IPS-18c (cell line): ENCODE results near the gene FKBP15.
"Not testable (repeated sequence)": the region's sequence is repeated elsewhere in the genome, so short reads cannot be mapped to it uniquely, and the experiment has no call there.

Experiments
- H3K4me3 ChIP-seq: 2 replicates; pipeline ENCODE4 v1.7.0; 2013; ENCODE audit warnings: low read depth, mild to moderate bottlenecking, low read length, moderate library complexity; ENCODE audit not compliant: insufficient read depth
- H3K9me3 ChIP-seq: one replicate; pipeline ENCODE4 v1.6.1; 2013; ENCODE audit warnings: mild to moderate bottlenecking, low read length, moderate library complexity; ENCODE audit not compliant: control insufficient read depth, insufficient read depth

FKBP15 gene

DNA sequence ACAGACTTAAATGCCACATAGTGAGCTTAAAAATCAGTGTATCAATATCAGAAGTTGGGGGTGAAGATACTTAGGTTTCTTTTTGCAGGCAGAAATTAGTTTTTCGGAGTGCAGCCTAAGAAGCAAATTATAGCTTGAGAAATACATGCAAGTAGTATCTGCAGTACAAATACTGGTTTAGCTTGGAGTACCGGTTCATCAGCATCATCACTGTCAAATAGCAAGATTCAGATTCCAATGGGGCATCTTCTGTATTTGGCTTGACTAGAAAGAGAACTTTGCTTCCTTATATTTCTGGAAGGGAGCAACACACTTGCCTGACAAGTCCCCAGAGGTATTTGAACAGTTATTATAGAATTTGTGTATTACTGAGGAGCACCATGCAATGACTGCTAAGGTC is 20.1 kb upstream of the FKBP15 start:
- H3K4me3 ChIP-seq: no peak overlapping the region
- H3K9me3 ChIP-seq: no peaks in the 10 kb centered on the region

DNA sequence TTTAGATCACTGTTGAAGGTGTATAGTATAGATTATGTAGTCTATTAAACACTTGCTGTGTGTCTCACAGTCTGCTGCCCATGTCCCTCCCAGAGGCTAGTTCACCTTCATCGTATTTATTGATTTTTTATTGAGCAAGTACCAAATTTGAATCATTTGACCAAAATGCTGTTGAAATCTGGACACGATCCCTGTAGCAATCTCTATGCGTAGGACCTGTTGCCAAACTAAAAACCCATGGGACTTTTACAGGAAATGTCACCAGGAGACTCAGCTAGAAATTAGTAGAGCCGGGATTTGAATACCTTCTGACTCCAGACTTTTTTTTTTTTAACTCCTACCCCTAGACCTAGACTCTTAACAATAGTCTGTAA is 17.8 kb upstream of the FKBP15 start:
- Histone ChIP-seq H3K4me3 (no peak overlapping the region), H3K9me3 (no peaks in the 10 kb centered on the region)

DNA sequence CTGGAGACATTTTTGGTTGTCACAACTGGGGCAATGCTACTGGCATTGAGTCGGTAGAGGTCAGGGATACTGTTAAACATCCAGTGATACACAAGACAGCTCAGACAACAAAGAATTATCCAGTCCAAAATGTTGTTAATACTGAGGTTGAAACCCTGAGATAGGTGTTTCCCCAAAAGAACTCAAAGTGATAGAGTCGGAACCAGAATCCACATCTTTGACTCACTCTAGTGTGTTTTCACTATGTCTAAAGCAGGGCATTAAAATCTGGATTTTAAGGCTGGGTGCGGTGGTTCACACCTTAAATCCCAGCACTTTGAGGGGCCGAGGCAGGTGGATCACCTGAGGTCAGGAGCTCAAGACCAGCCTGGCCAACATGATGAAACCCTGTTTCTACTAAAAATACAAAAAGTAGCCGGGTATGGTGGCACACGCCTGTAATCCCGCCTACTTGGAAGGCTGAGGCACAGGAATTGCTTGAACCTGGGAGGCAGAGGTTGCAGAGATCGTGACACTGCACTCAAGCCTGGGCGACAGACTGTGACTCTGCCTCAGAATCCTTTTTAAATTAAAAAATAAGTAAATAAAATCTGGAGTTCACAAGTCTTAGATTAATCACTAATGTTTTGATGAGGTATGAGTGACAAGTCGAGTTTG is 17.3 kb upstream of the FKBP15 start:
- no peak overlapping the region for H3K4me3 ChIP-seq
- H3K9me3 ChIP-seq: no peaks in the 10 kb centered on the region

DNA sequence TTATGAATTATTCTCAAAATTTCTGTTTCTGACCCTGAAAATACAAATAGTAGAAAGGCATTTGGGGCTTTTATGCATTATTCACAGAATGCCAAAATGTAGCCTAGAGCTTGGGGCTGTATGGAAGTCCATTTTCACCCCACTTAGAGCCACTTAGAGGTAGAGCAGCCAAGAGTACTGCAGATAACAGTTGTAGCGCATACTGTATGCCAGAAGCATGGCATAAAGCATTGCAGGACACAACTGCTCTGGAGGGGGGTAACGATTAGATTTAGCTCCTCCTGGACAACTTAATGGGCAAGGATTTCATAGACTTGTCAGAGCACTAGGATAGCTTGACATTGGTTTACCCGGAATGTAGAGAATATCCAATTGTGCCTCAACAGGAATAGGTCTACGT is 15.9 kb upstream of the FKBP15 start:
- Histone ChIP-seq H3K4me3 (no peak overlapping the region), H3K9me3 (no peaks in the 10 kb centered on the region)

DNA sequence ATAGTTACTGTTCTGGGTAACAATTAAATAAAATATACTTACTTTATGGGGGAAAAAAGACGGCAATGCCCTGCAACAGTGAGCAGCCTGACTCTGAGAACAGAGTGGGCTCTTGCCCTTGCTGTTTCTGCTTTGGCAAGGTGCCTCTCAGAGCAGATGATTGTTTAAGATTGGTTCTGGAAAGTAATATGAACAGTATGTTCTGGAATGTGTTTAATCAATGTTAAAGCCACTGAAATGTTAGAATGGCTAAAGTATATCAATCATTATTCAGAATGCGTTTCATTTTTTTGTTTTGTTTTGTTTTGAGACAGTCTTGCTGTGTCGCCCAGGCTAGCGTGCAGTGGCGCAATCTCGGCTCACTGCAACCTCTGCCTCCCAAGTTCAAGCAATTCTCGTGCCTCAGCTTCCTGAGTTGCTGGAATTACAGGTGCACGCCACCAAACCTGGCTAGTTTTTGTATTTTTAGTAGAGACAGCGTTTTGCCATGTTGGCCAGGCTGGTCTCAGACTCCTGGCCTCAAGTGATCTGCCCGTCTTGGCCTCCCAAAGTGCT is 14.7 kb upstream of the FKBP15 start:
- not testable (repeated sequence) for H3K4me3 ChIP-seq, H3K9me3 ChIP-seq

DNA sequence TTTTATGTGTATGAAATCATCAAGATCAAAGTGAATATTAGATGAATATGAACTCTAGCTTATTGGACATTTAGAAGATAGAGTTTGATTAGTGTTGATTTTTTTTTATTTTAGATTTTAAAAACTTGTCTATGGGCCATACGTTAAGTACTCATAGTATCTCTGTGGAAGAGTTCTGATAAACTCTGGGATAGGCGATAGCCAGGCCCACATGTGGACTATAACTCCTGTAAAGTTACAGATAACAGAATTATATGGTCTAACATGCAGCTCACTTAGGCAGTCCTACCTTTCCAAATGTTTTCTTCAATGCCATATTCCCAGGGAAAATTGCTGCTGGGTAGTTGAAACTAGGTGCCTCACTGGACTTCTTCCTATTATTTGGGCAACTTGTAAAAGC is 10.6 kb upstream of the FKBP15 start:
- Histone ChIP-seq H3K9me3 (no peaks in the 10 kb centered on the region), H3K4me3 (no peak overlapping the region)

DNA sequence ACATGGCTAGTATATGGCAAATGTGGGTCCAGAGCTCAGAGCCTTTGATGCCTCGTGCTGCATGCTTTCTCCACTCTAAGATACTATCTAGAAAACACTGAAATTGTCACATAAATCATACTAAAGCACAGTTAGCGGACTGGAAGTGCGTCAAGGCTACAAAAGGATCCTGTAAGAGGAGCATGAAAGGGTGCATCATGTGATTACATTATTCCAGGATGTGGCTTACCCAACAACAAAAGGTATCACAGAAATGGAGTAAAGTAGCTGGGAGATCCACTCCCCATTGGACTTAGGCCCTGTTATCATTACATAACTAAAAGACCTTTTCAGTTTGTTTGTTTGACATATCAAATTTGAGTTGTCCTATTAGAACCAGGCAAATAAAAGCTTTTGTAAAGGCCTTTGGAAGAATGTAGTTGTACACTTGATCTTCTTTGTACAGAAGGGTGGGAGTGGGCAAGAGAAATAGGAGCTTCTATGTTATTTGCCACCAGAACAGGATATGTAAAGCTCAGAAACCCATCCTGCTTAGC is 7.1 kb upstream of the FKBP15 start:
- H3K9me3 ChIP-seq: no peaks in the 10 kb centered on the region
- no peak overlapping the region for H3K4me3 ChIP-seq

DNA sequence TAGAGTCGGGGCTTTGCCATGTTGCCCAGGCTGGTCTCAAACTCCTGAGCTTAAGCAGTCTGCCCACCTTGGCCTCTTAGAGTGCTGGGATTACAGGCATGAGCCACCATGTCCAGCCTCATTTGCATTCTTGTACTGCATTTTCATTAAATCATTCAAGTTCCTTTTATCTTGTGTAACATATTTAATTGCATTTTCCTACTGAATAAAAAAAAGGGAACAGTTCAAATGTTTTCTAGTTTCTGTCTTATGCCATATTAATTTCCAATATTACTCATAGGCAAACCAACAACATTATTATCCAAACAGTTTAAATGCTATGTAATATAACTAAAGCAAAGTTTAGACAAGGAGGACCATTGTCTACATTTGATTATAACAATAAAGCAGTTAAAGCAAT is 6.4 kb upstream of the FKBP15 start:
- Histone ChIP-seq H3K4me3 (no peak overlapping the region), H3K9me3 (no peaks in the 10 kb centered on the region)

DNA sequence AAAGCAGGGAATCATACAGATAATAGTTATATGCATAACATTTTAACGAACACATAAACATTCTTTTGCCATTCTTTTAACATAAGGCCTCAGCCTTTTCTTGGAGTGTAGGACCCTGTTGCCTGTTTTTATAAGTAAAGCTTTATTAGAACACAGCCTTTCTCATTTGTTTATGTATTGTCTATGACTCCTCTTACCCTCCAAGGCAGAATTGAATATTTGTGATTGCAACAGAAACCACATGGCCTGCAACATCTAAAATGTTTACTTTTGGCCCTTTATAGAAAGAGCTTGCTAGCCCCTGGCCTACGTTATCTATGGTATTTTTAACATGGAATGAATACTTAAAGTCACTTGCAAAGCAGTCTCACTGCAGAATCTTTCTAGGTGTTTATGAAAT is 2.9 kb upstream of the FKBP15 start:
- no peaks in the 10 kb centered on the region for H3K9me3 ChIP-seq
- no peak overlapping the region for H3K4me3 ChIP-seq

DNA sequence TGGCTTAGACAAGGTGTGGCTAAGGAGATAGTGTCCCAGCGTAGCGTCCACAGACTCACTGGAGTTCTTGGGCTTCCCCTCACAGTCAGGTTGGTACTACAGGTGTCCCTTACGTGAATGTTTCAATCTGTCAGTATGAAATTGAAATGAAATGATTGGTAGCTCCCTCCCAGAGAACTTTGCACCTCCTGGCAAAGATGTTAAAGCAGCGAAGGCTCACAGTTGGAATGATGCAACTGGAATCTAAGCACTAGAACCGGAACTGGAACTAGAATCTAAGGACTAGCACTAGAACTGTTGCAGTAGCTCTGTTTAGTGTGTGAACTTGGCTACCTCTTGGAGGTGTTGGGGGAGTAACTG is 1.4 kb upstream of the FKBP15 start:
- H3K9me3 ChIP-seq: no peaks in the 10 kb centered on the region
- peak overlapping the region; percentile 62 for H3K4me3 ChIP-seq

DNA sequence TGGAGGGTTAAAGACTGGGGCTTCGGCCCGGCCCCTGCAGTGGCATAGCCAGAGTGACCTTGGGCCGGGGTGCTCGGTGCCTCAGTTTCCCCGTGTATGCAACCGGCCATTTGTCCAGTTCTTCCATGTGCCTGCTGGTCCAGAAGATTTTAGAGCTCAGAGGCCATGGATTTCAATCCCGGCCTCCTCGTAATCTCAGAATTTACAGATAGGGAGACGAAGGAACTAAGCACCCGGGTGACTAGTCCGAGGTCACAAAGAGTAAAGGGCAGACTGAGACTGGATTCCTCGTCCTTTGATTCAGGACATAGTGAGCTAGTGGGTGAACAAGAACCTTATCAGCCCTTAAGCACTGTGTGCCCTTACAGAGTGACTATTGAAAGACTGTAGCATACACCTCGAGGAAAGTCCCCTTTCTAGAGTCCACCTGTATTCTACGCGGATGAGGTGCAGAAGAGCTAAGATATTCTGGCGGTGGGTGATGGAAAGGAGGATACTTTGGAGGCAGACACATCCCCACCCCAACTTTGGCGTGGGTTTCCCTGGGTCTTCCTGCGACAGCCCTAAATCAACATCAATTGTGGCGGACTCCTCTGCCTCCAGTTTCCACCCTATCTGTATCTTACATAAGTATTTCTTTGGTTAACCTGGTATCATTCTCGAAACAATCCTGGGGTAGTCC is 864 bp upstream of the FKBP15 start:
- Histone ChIP-seq H3K9me3 (no peaks in the 10 kb centered on the region), H3K4me3 (peak overlapping the region; percentile 62)

DNA sequence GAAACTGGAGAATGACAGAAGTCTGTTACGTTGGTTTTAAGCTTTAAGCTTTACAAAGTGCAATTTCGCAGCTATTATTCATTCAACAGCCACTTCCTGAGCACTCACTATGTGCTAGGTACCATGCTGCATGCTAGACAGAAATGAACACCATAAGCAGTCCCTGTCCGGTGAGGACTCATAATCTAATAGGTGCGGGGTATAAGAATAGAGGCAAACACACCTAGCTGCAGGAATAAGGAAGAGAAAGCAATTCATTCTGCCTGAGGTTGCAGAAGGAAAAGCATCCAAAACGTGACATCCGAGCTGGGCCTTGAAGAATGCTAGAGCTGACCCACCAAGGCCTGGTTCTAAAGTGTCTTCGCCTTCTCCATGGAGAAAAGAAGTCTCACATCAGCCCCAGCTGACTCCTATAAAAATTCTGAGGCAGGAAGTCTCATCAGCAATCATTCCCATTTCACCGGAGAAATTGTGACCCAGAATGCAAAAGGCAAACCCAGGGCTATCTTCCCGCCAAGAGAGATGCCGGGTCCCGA is 542 bp downstream of the FKBP15 start:
- H3K9me3 ChIP-seq: no peaks in the 10 kb centered on the region
- peak overlapping the region; percentile 74 for H3K4me3 ChIP-seq

DNA sequence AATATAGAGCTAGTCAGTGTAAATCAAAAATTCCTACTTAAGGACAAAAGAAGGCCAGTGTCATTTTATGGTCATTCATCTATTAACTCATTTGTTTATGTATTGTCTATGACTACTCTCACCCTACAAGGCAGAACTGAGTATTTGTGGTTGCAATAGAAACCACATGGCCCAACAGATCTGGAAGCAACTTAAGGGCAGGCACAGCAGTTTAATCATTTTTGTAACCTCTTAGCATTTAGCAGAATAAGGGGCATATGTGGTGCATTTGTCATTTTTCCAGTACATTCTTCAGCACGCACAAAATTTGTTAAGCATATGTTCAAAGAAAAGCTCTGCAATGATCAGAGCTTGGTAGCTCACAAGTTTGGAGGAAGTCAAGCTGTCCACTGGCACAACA is 1.1 kb downstream of the FKBP15 start:
- no peaks in the 10 kb centered on the region for H3K9me3 ChIP-seq
- peak overlapping the region; percentile 74 for H3K4me3 ChIP-seq

DNA sequence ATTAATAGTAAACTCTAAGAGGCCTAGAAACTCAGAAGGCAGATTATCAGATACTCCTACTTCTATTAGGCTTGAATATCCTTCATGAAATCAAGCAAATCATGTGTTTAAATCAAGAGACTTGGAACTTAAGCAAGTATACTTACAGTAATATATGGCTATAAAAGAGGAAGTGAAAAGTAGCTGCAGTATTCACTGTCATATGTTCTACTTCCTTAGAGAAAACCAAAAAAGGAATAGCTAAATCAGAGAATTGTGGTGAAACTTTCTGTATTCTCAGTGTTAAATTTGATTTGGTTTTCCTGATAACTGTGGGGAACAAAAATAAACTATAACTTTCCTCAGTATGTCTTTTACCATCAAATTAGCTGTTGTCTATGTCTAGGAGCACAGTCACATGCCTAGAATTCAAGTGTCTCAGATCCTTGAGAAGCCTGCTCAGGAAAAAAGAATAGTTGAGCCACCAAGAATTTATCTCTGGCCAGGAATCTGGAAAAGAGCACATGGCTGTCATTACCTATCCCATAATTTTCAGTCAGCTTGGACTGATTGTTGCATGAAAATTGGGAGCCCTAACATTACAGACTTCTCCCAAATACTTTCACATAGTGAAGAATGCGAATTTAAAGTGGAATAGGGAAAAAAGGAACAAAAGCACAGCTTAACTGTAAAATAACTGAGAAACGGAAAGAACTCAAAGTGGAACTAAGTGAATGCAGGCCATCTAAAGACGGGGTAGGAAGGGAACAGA is 1.7 kb downstream of the FKBP15 start:
- H3K4me3 ChIP-seq: no peak overlapping the region
- H3K9me3 ChIP-seq: no peaks in the 10 kb centered on the region

DNA sequence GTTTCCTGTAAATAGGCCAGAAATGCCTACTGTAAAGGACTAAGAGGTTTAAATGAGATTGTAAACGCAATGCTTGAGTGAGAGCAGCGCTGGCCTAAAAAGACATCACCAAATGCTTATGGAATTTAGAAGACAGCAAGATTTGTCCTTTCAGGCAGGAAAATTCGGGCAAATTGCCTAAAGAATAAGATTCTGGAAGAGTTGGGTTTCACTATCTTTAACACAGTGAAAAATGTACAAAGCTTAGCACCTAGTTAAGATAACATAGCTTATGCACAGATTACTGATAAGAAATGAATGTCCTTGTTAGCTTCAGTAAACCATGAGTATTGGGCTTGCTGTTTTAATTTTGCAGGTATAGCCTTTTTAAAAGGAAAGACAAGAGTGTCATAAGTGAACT is 4.7 kb downstream of the FKBP15 start:
- Histone ChIP-seq H3K4me3 (no peak overlapping the region), H3K9me3 (no peaks in the 10 kb centered on the region)

DNA sequence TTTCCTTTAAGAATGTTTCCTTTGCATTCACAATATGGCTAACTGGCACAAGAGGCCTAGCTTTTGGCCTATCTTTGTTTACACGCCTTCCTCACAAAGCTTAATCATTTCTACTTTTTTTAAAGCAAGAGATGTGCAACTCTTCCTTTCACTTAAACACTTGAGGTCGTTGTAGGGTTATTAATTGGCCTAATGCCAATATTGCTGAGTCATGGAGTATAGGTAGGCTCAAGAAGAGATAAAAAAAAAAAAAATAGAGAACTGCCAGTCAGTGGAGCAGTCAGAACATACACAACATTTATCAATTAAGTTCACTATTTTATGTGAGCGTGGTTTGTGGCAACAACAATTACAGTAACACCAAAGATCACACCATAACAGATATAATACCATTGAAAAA is 5.9 kb downstream of the FKBP15 start:
- Histone ChIP-seq H3K9me3 (no peaks in the 10 kb centered on the region), H3K4me3 (no peak overlapping the region)

DNA sequence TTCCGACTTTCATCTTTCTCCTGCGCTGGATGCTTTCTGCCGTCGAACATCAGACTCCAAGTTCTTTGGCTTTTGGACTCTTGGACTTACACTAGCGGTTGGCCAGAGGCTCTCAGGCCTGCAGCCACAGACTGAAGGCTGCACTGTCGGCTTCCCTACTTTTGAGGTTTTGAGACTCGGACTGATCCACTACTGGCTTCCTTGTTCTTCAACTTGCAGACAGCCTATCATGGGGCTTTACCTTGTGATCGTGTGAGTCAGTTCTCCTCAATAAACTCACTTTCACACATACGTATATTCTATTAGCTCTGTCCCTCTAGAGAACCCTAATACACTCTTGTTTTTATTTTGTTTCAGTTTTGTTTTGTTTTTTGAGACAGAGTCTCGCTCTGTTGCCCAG is 10.3 kb downstream of the FKBP15 start:
- Histone ChIP-seq H3K9me3 (no peaks in the 10 kb centered on the region), H3K4me3 (no peak overlapping the region)

DNA sequence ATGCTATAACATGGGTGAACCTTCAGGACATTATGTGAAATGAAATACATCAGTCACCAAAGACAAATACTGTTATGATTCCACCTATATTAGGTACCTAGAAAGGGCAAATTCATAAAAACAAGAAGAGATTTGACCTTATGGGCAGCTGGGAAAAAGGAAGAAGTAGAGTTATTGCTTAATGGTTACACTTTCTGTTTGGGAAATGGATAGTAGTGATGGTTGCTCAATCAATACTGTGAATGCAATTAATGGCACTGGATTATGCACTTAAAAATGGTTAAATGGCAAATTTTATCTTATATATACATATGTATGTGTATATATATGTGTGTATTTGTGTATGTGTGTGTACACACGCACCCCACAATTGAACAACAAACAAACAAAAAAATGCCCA is 15.2 kb downstream of the FKBP15 start:
- H3K9me3 ChIP-seq: no peaks in the 10 kb centered on the region
- H3K4me3 ChIP-seq: no peak overlapping the region
